ENCODE measurements around the gene SPDYE2B. TPM values are rescaled to one million over a fixed set of nuclear protein-coding genes. Genes with fewer than 3 reads are reported as not detected.
"Not testable (repeated sequence)": the region's sequence is repeated elsewhere in the genome, so short reads cannot be mapped to it uniquely, and the experiment has no call there.

SPDYE2B gene
- not detected for total RNA-seq
- polyA plus RNA-seq: under 1 TPM in 1 of 4 donors, not detected in 3; 0.41 TPM

GRCh38 chr7:102649924-102650323 lies at the start of gene SPDYE2B:
SPDYE2B (plus strand) TSS chr7:102650319; CDS start chr7:102652349, 2,030 bp downstream.
- H3K4me3 Mint-ChIP-seq; H3K4me1 Mint-ChIP-seq; H3K9me3 ChIP-seq (ENCODE audit: control insufficient read depth in 2 of 2, low read length in 2 of 2); H3K27ac ChIP-seq (ENCODE audit: insufficient read depth, low read length, poor library complexity, severe bottlenecking); DNase-seq; H3K9me3 Mint-ChIP-seq; ATAC-seq (ENCODE audit: low read depth in 2 of 2); H3K27me3 ChIP-seq (ENCODE audit: control insufficient read depth, insufficient read depth, low read length); H3K4me3 ChIP-seq (ENCODE audit: low read depth, low read length); H3K4me1 ChIP-seq (ENCODE audit: control insufficient read depth, insufficient read depth, low read length, poor library complexity, severe bottlenecking); H3K27me3 Mint-ChIP-seq; H3K36me3 Mint-ChIP-seq; H3K36me3 ChIP-seq (ENCODE audit: control insufficient read depth, insufficient read depth, low read length): not testable (repeated sequence)
- peak within 1 kb of the TSS in 1 of 3 donors; percentile 36 for H3K27ac Mint-ChIP-seq

- not testable (repeated sequence) for H3K27ac ChIP-seq (ENCODE audit: insufficient read depth, low read length, poor library complexity, severe bottlenecking); H3K9me3 ChIP-seq (ENCODE audit: control insufficient read depth in 2 of 2, low read length in 2 of 2); H3K4me1 ChIP-seq (ENCODE audit: control insufficient read depth, insufficient read depth, low read length, poor library complexity, severe bottlenecking); H3K4me1 Mint-ChIP-seq; H3K4me3 ChIP-seq (ENCODE audit: low read depth, low read length); H3K4me3 Mint-ChIP-seq; H3K36me3 Mint-ChIP-seq; DNase-seq; H3K27me3 ChIP-seq (ENCODE audit: control insufficient read depth, insufficient read depth, low read length); H3K27ac Mint-ChIP-seq; ATAC-seq (ENCODE audit: low read depth in 2 of 2); H3K9me3 Mint-ChIP-seq; H3K27me3 Mint-ChIP-seq; H3K36me3 ChIP-seq (ENCODE audit: control insufficient read depth, insufficient read depth, low read length)
Observed at GRCh38 chr7:102602317-102602716, 47.8 kb upstream of the SPDYE2B start.

DNA sequence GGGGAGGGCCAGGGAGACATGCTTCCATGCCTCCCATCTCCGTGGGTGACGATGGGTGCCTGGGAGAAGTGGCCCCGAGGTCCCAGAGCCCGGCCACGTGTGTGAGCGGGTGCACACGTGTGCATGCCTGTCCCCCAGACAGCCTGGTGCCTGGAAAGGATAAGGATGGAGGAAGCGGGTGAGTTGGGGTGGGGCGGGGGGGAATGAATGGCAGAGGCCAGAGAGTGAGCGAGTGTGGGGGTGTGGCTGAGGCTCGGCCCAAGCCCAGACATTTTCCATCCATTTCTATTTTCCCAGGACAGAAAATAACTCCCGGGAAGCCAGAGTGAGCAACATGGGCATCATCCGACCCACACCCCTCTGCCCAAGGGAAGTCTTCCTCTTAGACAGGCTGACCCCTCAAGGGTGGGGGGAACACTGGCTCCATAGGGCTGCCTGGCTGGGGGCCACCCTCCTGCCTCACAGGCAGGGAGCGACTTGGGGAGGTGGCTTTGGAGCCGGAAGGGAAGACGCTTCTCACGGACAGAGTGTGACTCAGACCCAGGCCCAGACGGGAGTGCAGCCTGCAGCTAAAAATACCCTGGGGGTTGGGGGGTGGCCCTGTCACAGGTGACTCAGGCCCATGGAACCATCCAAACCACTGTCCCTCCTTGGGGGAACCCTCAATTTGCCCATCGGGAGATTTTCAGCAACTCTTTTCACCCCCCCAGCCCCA lies 45.5 kb upstream of the SPDYE2B start:
- H3K9me3 Mint-ChIP-seq; H3K27ac ChIP-seq (ENCODE audit: insufficient read depth, low read length, poor library complexity, severe bottlenecking); H3K36me3 Mint-ChIP-seq; DNase-seq; ATAC-seq (ENCODE audit: low read depth in 2 of 2); H3K27me3 ChIP-seq (ENCODE audit: control insufficient read depth, insufficient read depth, low read length); H3K27ac Mint-ChIP-seq; H3K4me3 ChIP-seq (ENCODE audit: low read depth, low read length); H3K4me3 Mint-ChIP-seq; H3K9me3 ChIP-seq (ENCODE audit: control insufficient read depth in 2 of 2, low read length in 2 of 2); H3K27me3 Mint-ChIP-seq; H3K4me1 Mint-ChIP-seq; H3K36me3 ChIP-seq (ENCODE audit: control insufficient read depth, insufficient read depth, low read length); H3K4me1 ChIP-seq (ENCODE audit: control insufficient read depth, insufficient read depth, low read length, poor library complexity, severe bottlenecking): not testable (repeated sequence)

DNA sequence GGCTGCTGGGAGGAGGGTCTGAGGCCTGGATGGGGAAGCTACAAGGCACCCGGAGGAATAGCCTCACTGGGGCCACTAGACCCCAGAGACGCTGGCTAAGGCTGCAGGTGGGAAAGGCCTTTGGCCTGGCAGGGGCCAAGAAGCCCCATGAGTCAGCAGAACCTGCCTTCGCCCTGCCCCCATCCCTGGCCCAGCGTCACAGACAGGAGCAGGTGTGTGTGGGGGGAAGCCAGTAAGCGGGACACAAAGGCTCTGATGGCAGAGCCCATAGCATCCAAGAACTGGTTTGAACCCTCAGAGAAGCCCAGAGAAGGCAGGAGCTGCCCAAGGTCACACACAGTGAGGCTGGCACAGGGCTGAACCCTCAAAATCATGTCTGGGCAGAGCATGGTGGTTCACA lies 43.3 kb upstream of the SPDYE2B start:
- H3K27ac Mint-ChIP-seq; ATAC-seq (ENCODE audit: low read depth in 2 of 2); H3K9me3 Mint-ChIP-seq; H3K4me3 Mint-ChIP-seq; H3K4me1 Mint-ChIP-seq; H3K27ac ChIP-seq (ENCODE audit: insufficient read depth, low read length, poor library complexity, severe bottlenecking); H3K36me3 ChIP-seq (ENCODE audit: control insufficient read depth, insufficient read depth, low read length); H3K36me3 Mint-ChIP-seq; H3K9me3 ChIP-seq (ENCODE audit: control insufficient read depth in 2 of 2, low read length in 2 of 2); H3K4me3 ChIP-seq (ENCODE audit: low read depth, low read length); H3K27me3 Mint-ChIP-seq; H3K27me3 ChIP-seq (ENCODE audit: control insufficient read depth, insufficient read depth, low read length); DNase-seq; H3K4me1 ChIP-seq (ENCODE audit: control insufficient read depth, insufficient read depth, low read length, poor library complexity, severe bottlenecking): not testable (repeated sequence)

GRCh38 chr7:102609734-102610133 lies 40.4 kb upstream of the SPDYE2B start:
- not testable (repeated sequence) for H3K27me3 Mint-ChIP-seq; H3K4me1 ChIP-seq (ENCODE audit: control insufficient read depth, insufficient read depth, low read length, poor library complexity, severe bottlenecking); H3K36me3 ChIP-seq (ENCODE audit: control insufficient read depth, insufficient read depth, low read length); H3K27me3 ChIP-seq (ENCODE audit: control insufficient read depth, insufficient read depth, low read length); DNase-seq; H3K4me1 Mint-ChIP-seq; ATAC-seq (ENCODE audit: low read depth in 2 of 2); H3K27ac Mint-ChIP-seq; H3K9me3 ChIP-seq (ENCODE audit: control insufficient read depth in 2 of 2, low read length in 2 of 2); H3K36me3 Mint-ChIP-seq; H3K27ac ChIP-seq (ENCODE audit: insufficient read depth, low read length, poor library complexity, severe bottlenecking); H3K9me3 Mint-ChIP-seq; H3K4me3 ChIP-seq (ENCODE audit: low read depth, low read length); H3K4me3 Mint-ChIP-seq

GRCh38 chr7:102610441-102610840 lies 39.7 kb upstream of the SPDYE2B start:
- H3K4me1 Mint-ChIP-seq; H3K4me1 ChIP-seq (ENCODE audit: control insufficient read depth, insufficient read depth, low read length, poor library complexity, severe bottlenecking); ATAC-seq (ENCODE audit: low read depth in 2 of 2); H3K27me3 ChIP-seq (ENCODE audit: control insufficient read depth, insufficient read depth, low read length); H3K27me3 Mint-ChIP-seq; H3K36me3 ChIP-seq (ENCODE audit: control insufficient read depth, insufficient read depth, low read length); H3K4me3 ChIP-seq (ENCODE audit: low read depth, low read length); H3K27ac ChIP-seq (ENCODE audit: insufficient read depth, low read length, poor library complexity, severe bottlenecking); DNase-seq; H3K9me3 ChIP-seq (ENCODE audit: control insufficient read depth in 2 of 2, low read length in 2 of 2); H3K36me3 Mint-ChIP-seq; H3K9me3 Mint-ChIP-seq; H3K27ac Mint-ChIP-seq: not testable (repeated sequence)
- peak overlapping the region in 1 of 4 donors; percentile 64 for H3K4me3 Mint-ChIP-seq

- H3K27ac Mint-ChIP-seq; H3K27me3 ChIP-seq (ENCODE audit: control insufficient read depth, insufficient read depth, low read length); H3K4me1 ChIP-seq (ENCODE audit: control insufficient read depth, insufficient read depth, low read length, poor library complexity, severe bottlenecking); H3K27ac ChIP-seq (ENCODE audit: insufficient read depth, low read length, poor library complexity, severe bottlenecking); H3K4me3 Mint-ChIP-seq; H3K4me3 ChIP-seq (ENCODE audit: low read depth, low read length); H3K4me1 Mint-ChIP-seq; H3K9me3 ChIP-seq (ENCODE audit: control insufficient read depth in 2 of 2, low read length in 2 of 2); DNase-seq; H3K9me3 Mint-ChIP-seq; H3K27me3 Mint-ChIP-seq; H3K36me3 ChIP-seq (ENCODE audit: control insufficient read depth, insufficient read depth, low read length); H3K36me3 Mint-ChIP-seq: not testable (repeated sequence)
- ATAC-seq (ENCODE audit: low read depth in 2 of 2): peak; percentile 58 to 66
Observed at GRCh38 chr7:102611013-102611674, 39.0 kb upstream of the SPDYE2B start.

GRCh38 chr7:102611675-102612325 lies 38.3 kb upstream of the SPDYE2B start:
- not testable (repeated sequence) for ATAC-seq (ENCODE audit: low read depth in 2 of 2); H3K27ac ChIP-seq (ENCODE audit: insufficient read depth, low read length, poor library complexity, severe bottlenecking); H3K9me3 ChIP-seq (ENCODE audit: control insufficient read depth in 2 of 2, low read length in 2 of 2); H3K27me3 ChIP-seq (ENCODE audit: control insufficient read depth, insufficient read depth, low read length); H3K36me3 ChIP-seq (ENCODE audit: control insufficient read depth, insufficient read depth, low read length); H3K4me1 ChIP-seq (ENCODE audit: control insufficient read depth, insufficient read depth, low read length, poor library complexity, severe bottlenecking); H3K27ac Mint-ChIP-seq; DNase-seq; H3K4me3 ChIP-seq (ENCODE audit: low read depth, low read length); H3K4me1 Mint-ChIP-seq; H3K27me3 Mint-ChIP-seq; H3K4me3 Mint-ChIP-seq; H3K9me3 Mint-ChIP-seq; H3K36me3 Mint-ChIP-seq
